GM23338 (cell line): ENCODE measurements around the gene BMPR1B.

ENCODE experiments used
- EZH2 ChIP-seq: fragments of 200-600 bp; sonication (generic); IDR thresholded peaks from one replicate; pipeline ENCODE4 v1.8.0; 2017; ENCODE audit warnings: antibody characterized with exemption, mild to moderate bottlenecking, low read depth; ENCODE audit not compliant: unreplicated experiment
- EZH2phosphoT487 ChIP-seq: fragments of 200-600 bp; sonication (generic); IDR thresholded peaks from one replicate; pipeline ENCODE4 v1.8.1; 2018; ENCODE audit warnings: antibody characterized with exemption; ENCODE audit not compliant: unreplicated experiment
- JUNB ChIP-seq: IDR thresholded peaks from one replicate; pipeline ENCODE4 v1.6.1; 2016; ENCODE audit warnings: antibody characterized with exemption; ENCODE audit not compliant: unreplicated experiment
- POLR2AphosphoS5 ChIP-seq: IDR thresholded peaks from 2 replicates; pipeline ENCODE4 v1.6.1; 2016; ENCODE audit warnings: antibody characterized with exemption, low read depth
- STAT1 ChIP-seq: IDR thresholded peaks from one replicate; pipeline ENCODE4 v1.6.1; 2016; ENCODE audit warnings: antibody characterized with exemption; ENCODE audit not compliant: unreplicated experiment
- ZNF114 ChIP-seq: fragments of 250-450 bp; sonication (Bioruptor Pico); IDR thresholded peaks from 2 replicates; pipeline ENCODE4 v1.5.0; 2020; ENCODE audit warnings: mild to moderate bottlenecking, moderate library complexity
- TF ChIP-seq, protein P1 (sequence below), 2 experiments: fragments of 200-600 bp in 1 of 2; sonication (generic) in 1 of 2; conservative IDR thresholded peaks; 2 replicates each; pipeline versions ENCODE4 v1.5.1 to v1.6.1; 2016 to 2017; ENCODE audit warnings: antibody characterized with exemption in 2 of 2, low read depth in 2 of 2, mild to moderate bottlenecking in 2 of 2, moderate library complexity in 1 of 2
- TF ChIP-seq, protein P2 (sequence below): IDR thresholded peaks from one replicate; pipeline ENCODE4 v1.6.1; 2018; ENCODE audit warnings: antibody characterized with exemption; ENCODE audit not compliant: unreplicated experiment
- TF ChIP-seq, protein P3 (sequence below): fragments of 250-450 bp; sonication (Bioruptor Pico); IDR thresholded peaks from 2 replicates; pipeline ENCODE4 v1.5.0; 2020; ENCODE audit warnings: mild to moderate bottlenecking, moderate library complexity

DNA sequence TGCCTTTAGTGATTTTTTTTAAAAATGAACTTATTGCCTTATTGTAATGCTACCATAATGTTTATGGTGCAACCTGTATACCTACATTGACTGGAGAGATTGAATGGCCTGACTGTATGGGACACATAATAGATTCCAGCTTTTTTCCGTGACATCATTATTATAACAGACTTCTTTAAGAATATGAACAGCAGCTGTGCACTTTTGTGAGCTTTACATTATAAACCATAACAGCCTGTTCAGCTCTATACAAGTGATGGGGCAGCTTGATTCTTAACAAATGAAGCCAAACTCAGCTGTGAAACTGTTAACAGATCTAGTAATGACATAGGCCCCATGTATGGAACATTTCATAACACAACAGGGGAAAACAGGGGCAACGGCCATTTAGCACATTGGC is 187.0 kb downstream of the BMPR1B start:
- TF ChIP-seq, protein P1, sequence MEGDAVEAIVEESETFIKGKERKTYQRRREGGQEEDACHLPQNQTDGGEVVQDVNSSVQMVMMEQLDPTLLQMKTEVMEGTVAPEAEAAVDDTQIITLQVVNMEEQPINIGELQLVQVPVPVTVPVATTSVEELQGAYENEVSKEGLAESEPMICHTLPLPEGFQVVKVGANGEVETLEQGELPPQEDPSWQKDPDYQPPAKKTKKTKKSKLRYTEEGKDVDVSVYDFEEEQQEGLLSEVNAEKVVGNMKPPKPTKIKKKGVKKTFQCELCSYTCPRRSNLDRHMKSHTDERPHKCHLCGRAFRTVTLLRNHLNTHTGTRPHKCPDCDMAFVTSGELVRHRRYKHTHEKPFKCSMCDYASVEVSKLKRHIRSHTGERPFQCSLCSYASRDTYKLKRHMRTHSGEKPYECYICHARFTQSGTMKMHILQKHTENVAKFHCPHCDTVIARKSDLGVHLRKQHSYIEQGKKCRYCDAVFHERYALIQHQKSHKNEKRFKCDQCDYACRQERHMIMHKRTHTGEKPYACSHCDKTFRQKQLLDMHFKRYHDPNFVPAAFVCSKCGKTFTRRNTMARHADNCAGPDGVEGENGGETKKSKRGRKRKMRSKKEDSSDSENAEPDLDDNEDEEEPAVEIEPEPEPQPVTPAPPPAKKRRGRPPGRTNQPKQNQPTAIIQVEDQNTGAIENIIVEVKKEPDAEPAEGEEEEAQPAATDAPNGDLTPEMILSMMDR (conservative IDR thresholded peaks at IDR 0.05; ENCODE audit: low read depth in 2 of 2) = no peak
- TF ChIP-seq POLR2AphosphoS5 (no peak), EZH2 (no peak), JUNB (no peak), EZH2phosphoT487 (no peak), ZNF114 (CRISPR knock-in tag) (no peak), STAT1 (no peak)
- TF ChIP-seq, protein P2, sequence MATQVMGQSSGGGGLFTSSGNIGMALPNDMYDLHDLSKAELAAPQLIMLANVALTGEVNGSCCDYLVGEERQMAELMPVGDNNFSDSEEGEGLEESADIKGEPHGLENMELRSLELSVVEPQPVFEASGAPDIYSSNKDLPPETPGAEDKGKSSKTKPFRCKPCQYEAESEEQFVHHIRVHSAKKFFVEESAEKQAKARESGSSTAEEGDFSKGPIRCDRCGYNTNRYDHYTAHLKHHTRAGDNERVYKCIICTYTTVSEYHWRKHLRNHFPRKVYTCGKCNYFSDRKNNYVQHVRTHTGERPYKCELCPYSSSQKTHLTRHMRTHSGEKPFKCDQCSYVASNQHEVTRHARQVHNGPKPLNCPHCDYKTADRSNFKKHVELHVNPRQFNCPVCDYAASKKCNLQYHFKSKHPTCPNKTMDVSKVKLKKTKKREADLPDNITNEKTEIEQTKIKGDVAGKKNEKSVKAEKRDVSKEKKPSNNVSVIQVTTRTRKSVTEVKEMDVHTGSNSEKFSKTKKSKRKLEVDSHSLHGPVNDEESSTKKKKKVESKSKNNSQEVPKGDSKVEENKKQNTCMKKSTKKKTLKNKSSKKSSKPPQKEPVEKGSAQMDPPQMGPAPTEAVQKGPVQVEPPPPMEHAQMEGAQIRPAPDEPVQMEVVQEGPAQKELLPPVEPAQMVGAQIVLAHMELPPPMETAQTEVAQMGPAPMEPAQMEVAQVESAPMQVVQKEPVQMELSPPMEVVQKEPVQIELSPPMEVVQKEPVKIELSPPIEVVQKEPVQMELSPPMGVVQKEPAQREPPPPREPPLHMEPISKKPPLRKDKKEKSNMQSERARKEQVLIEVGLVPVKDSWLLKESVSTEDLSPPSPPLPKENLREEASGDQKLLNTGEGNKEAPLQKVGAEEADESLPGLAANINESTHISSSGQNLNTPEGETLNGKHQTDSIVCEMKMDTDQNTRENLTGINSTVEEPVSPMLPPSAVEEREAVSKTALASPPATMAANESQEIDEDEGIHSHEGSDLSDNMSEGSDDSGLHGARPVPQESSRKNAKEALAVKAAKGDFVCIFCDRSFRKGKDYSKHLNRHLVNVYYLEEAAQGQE = no peak
- TF ChIP-seq, protein P3, sequence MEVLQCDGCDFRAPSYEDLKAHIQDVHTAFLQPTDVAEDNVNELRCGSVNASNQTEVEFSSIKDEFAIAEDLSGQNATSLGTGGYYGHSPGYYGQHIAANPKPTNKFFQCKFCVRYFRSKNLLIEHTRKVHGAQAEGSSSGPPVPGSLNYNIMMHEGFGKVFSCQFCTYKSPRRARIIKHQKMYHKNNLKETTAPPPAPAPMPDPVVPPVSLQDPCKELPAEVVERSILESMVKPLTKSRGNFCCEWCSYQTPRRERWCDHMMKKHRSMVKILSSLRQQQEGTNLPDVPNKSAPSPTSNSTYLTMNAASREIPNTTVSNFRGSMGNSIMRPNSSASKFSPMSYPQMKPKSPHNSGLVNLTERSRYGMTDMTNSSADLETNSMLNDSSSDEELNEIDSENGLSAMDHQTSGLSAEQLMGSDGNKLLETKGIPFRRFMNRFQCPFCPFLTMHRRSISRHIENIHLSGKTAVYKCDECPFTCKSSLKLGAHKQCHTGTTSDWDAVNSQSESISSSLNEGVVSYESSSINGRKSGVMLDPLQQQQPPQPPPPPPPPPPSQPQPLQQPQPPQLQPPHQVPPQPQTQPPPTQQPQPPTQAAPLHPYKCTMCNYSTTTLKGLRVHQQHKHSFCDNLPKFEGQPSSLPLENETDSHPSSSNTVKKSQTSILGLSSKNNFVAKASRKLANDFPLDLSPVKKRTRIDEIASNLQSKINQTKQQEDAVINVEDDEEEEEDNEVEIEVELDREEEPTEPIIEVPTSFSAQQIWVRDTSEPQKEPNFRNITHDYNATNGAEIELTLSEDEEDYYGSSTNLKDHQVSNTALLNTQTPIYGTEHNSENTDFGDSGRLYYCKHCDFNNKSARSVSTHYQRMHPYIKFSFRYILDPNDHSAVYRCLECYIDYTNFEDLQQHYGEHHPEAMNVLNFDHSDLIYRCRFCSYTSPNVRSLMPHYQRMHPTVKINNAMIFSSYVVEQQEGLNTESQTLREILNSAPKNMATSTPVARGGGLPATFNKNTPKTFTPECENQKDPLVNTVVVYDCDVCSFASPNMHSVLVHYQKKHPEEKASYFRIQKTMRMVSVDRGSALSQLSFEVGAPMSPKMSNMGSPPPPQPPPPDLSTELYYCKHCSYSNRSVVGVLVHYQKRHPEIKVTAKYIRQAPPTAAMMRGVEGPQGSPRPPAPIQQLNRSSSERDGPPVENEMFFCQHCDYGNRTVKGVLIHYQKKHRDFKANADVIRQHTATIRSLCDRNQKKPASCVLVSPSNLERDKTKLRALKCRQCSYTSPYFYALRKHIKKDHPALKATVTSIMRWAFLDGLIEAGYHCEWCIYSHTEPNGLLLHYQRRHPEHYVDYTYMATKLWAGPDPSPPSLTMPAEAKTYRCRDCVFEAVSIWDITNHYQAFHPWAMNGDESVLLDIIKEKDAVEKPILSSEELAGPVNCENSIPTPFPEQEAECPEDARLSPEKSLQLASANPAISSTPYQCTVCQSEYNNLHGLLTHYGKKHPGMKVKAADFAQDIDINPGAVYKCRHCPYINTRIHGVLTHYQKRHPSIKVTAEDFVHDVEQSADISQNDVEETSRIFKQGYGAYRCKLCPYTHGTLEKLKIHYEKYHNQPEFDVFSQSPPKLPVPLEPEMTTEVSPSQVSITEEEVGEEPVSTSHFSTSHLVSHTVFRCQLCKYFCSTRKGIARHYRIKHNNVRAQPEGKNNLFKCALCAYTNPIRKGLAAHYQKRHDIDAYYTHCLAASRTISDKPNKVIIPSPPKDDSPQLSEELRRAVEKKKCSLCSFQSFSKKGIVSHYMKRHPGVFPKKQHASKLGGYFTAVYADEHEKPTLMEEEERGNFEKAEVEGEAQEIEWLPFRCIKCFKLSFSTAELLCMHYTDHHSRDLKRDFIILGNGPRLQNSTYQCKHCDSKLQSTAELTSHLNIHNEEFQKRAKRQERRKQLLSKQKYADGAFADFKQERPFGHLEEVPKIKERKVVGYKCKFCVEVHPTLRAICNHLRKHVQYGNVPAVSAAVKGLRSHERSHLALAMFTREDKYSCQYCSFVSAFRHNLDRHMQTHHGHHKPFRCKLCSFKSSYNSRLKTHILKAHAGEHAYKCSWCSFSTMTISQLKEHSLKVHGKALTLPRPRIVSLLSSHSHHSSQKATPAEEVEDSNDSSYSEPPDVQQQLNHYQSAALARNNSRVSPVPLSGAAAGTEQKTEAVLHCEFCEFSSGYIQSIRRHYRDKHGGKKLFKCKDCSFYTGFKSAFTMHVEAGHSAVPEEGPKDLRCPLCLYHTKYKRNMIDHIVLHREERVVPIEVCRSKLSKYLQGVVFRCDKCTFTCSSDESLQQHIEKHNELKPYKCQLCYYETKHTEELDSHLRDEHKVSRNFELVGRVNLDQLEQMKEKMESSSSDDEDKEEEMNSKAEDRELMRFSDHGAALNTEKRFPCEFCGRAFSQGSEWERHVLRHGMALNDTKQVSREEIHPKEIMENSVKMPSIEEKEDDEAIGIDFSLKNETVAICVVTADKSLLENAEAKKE (CRISPR knock-in tag) = no peak
